ENCODE data around the gene RHOT1. TPM values are rescaled to one million over a fixed set of nuclear protein-coding genes. Genes with fewer than 3 reads are reported as not detected.
"Not testable (repeated sequence)": the region's sequence is repeated elsewhere in the genome, so short reads cannot be mapped to it uniquely, and the experiment has no call there.

RHOT1 gene
- total and polyA plus RNA-seq, 7 donors, result 22.9 to 41.0 (median 32.0) TPM

DNA sequence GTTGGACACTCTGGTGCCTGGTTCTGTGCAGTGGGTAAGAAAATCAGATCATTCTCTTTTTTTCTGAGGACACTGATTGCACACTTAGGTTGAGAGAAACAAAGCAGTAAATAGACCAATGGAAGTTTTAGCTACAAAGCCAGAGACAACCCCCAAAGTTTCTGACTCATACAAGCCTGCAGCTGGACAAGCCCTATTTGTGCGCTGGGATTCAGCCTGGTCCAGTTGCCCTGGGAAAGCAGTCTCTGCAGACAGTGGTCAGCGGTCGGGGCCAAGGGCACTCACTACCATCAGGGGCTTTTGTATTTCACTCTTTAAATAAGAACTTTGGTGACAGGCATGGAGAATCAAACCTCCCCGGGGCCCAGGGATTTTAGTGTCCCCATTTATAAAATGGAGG lies 117.3 kb downstream of the RHOT1 start:
- Histone ChIP-seq H3K27me3 (ENCODE audit: insufficient read depth in 3 of 3, low read length in 2 of 3) (peaks cover 0 to 28% (median 10%) of the 10 kb centered on the region in 3 donors), H3K36me3 (ENCODE audit: insufficient read depth in 1 of 2, low read depth in 1 of 2) (no peaks in the 10 kb centered on the region), H3K4me1 (no peaks in the 10 kb centered on the region), H3K4me3 (no peak overlapping the region), H3K9me3 (no peaks in the 10 kb centered on the region), H3K27ac (no peak overlapping the region)
- no peak for ATAC-seq
- TF ChIP-seq, protein P1, sequence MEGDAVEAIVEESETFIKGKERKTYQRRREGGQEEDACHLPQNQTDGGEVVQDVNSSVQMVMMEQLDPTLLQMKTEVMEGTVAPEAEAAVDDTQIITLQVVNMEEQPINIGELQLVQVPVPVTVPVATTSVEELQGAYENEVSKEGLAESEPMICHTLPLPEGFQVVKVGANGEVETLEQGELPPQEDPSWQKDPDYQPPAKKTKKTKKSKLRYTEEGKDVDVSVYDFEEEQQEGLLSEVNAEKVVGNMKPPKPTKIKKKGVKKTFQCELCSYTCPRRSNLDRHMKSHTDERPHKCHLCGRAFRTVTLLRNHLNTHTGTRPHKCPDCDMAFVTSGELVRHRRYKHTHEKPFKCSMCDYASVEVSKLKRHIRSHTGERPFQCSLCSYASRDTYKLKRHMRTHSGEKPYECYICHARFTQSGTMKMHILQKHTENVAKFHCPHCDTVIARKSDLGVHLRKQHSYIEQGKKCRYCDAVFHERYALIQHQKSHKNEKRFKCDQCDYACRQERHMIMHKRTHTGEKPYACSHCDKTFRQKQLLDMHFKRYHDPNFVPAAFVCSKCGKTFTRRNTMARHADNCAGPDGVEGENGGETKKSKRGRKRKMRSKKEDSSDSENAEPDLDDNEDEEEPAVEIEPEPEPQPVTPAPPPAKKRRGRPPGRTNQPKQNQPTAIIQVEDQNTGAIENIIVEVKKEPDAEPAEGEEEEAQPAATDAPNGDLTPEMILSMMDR (IDR thresholded peaks at IDR 0.05), result no peak
- no peak for DNase-seq
- 36 to 52% (median 47%) methylated on average over 4 of the region's 4 CpGs for WGBS, 3 donors
- intact Hi-C loops (cut with DNase I), result loop anchor here in 1 of 2 donors (10.0 kb wide), 1 partner anchor 495 kb away; no protein-coding TSS in a partner anchor

DNA sequence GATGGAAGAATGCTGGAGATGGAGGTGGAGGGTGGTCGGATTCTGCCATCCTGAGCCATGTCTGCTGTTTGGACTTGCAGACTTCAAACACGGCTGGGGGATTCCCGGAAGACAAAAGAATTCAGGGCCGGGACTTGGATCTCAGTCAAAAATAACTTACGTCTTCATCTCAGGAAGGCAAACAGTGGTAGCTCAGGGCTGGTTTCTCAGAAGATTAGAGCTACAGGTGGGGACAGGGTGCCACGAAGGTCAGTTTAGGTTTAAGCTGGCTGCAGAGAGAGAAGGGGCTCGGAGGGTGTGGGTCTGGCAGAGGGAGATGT lies 119.1 kb downstream of the RHOT1 start:
- ATAC-seq (no peak), DNase-seq (no peak)
- H3K27me3 ChIP-seq (ENCODE audit: insufficient read depth in 3 of 3, low read length in 2 of 3), result peaks cover 0 to 41% (median 12%) of the 10 kb centered on the region in 3 donors
- no peak overlapping the region for H3K27ac ChIP-seq
- no peaks in the 10 kb centered on the region for H3K36me3 ChIP-seq (ENCODE audit: insufficient read depth in 1 of 2, low read depth in 1 of 2)
- H3K4me1 ChIP-seq, result no peaks in the 10 kb centered on the region
- H3K4me3 ChIP-seq, result no peak overlapping the region
- intact Hi-C loops (cut with DNase I), result no loop called here
- no peaks in the 10 kb centered on the region for H3K9me3 ChIP-seq
- 34 to 45% (median 37%) methylated on average over 7 of the region's 7 CpGs for WGBS, 3 donors
- TF ChIP-seq, protein P1 (IDR thresholded peaks at IDR 0.05), result no peak

DNA sequence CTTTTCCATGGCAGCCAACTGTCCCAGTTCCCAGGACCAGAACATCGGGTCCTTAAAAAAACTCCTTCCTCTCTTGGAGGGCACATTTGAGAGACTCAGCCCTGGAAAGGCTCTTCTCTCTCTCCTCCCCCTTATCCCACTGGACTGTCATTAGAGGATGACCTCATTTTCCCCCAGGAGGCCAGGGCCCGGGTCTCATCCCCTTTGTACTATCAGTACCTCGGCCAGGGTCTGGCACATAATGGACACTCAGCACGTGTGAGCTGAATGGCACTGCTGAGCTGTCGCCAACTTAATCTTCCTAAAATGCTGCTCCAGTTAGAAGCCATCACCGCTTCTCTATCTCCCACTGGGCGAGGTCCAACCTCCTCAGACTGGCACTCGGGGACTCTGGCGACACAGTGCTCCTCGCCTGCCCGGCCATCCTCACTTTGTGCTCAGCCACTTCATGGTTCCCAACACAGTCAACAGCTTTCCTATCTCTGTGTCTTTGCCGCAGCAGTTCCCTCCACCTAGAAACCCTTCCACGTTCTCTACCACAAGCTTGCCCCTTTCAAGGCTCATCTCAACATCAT lies 119.7 kb downstream of the RHOT1 start:
- H3K27ac ChIP-seq, result no peak overlapping the region
- TF ChIP-seq, protein P1 (IDR thresholded peaks at IDR 0.05), result no peak
- ATAC-seq, result no peak
- peaks cover 0 to 47% (median 17%) of the 10 kb centered on the region in 3 donors for H3K27me3 ChIP-seq (ENCODE audit: insufficient read depth in 3 of 3, low read length in 2 of 3)
- DNase-seq, result no peak
- H3K4me3 ChIP-seq, result no peak overlapping the region
- peaks cover 5% of the 10 kb centered on the region for H3K4me1 ChIP-seq
- no peaks in the 10 kb centered on the region for H3K36me3 ChIP-seq (ENCODE audit: insufficient read depth in 1 of 2, low read depth in 1 of 2)
- WGBS, 3 donors, result 50 to 59% (median 55%) methylated on average over 13 of the region's 13 CpGs
- intact Hi-C loops (cut with DNase I), result no loop called here
- no peaks in the 10 kb centered on the region for H3K9me3 ChIP-seq

DNA sequence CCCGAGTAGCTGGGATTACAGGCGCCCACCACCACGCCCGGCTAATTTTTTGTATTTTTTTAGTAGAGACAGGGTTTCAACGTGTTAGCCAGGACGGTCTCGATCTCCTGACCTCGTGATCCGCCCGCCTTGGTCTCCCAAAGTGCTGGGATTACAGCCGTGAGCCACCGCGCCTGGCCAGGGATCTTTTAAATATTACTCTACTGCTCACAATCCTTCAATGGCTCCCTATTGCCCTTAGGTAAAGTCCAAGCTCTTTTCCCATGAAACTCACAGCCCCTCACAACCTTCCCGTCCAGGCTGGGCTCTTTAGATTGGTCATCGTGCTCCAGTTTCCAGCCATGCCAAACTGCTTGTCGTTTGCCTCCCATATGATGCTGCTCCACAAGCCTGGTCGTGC lies 121.2 kb downstream of the RHOT1 start:
- H3K27ac ChIP-seq; ATAC-seq; H3K4me1 ChIP-seq; H3K9me3 ChIP-seq; H3K36me3 ChIP-seq (ENCODE audit: insufficient read depth in 1 of 2, low read depth in 1 of 2); H3K4me3 ChIP-seq; DNase-seq; intact Hi-C loops (cut with DNase I): not testable (repeated sequence)
- 91 to 93% (median 92%) methylated on average over 13 to 17 of the region's 17 CpGs for WGBS, 3 donors
- H3K27me3 ChIP-seq (ENCODE audit: insufficient read depth in 3 of 3, low read length in 2 of 3), result peaks cover 0 to 59% (median 25%) of the 10 kb centered on the region in 3 donors

DNA sequence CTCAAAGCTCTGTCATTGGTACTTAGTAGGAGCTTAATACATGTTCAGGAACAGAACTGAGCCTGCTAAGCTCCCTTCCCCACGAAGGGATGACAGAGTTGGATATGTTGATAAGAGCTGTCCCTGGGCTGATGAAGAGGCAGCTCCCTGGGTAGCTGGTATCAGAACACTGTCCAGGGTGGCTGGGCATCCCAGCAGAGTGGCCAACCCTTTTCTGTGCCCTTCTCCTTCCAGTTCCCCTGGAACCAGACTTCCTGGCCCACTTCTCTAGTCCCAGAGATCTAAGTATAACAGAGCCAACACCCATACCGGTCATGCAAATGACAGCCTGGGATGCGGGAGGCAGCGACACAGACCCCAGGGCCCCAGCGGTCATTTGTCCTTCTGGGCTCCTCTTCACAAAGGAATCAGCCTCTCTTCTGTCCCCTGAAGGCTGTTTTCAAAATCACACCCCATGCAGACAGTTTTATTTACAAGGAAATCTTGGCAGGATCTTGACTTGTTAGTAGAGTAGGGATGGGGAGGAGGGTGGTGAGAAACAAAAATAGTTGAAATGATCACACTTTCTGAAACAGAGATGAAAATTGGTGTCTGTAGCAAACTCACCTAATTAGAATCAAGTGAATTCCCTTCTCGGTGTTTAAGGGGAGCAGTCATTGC lies 122.0 kb downstream of the RHOT1 start:
- H3K4me1 ChIP-seq, result peaks cover 8% of the 10 kb centered on the region
- no peak overlapping the region for H3K27ac ChIP-seq
- intact Hi-C loops (cut with DNase I), result no loop called here
- peaks cover 0 to 65% (median 26%) of the 10 kb centered on the region in 3 donors for H3K27me3 ChIP-seq (ENCODE audit: insufficient read depth in 3 of 3, low read length in 2 of 3)
- ATAC-seq (no peak), DNase-seq (no peak)
- no peaks in the 10 kb centered on the region for H3K36me3 ChIP-seq (ENCODE audit: insufficient read depth in 1 of 2, low read depth in 1 of 2)
- no peaks in the 10 kb centered on the region for H3K9me3 ChIP-seq
- 44 to 52% (median 51%) methylated on average over 6 of the region's 6 CpGs for WGBS, 3 donors
- H3K4me3 ChIP-seq, result no peak overlapping the region
- TF ChIP-seq, protein P1 (IDR thresholded peaks at IDR 0.05), result no peak

Data from psoas muscle (tissue), 8 donors.